HL-60 (cell line): ENCODE measurements around the gene PDXK.

Experiments
- CTCF ChIP-seq: IDR thresholded peaks from one replicate; pipeline ENCODE4 v1.5.1; 2011; ENCODE audit warnings: low read length, control low read depth, inconsistent platforms; ENCODE audit not compliant: insufficient read depth
- POLR2AphosphoS5 ChIP-seq: IDR thresholded peaks from 2 replicates; pipeline ENCODE4 v1.6.1; 2012; ENCODE audit warnings: low read depth

GRCh38 chr21:43771199-43771675 is 52.3 kb downstream of the PDXK start:
- TF ChIP-seq CTCF (no peak), POLR2AphosphoS5 (no peak)
